Renal cortical epithelial cell (primary cell): ENCODE results near the gene TMEM266. TPM values are rescaled to one million over a fixed set of nuclear protein-coding genes. Genes with fewer than 3 reads are reported as not detected.

ENCODE experiments used
- DNase-seq: peaks from one replicate; pipeline ENCODE4 v3.0.0-alpha.2; 2011; ENCODE audit warnings: low read depth
- total RNA-seq: library from RNA; depleted of rRNA; stranded (reverse); fragments of >200 nt; gene quantifications from 2 replicates; pipeline ENCODE4 v1.2.3, GENCODE V29; 2014

TMEM266 gene
- total RNA-seq, 1 donor from 2014 or later: not detected

GRCh38 chr15:76204109-76204845 is 144.5 kb downstream of the TMEM266 start:
- DNase-seq: no peak

- no peak for DNase-seq
These were observed 145.2 kb downstream of the TMEM266 start for GRCh38 chr15:76204916-76205460.

GRCh38 chr15:76206325-76206976 is 146.7 kb downstream of the TMEM266 start:
- peak; percentile 82 for DNase-seq

DNA sequence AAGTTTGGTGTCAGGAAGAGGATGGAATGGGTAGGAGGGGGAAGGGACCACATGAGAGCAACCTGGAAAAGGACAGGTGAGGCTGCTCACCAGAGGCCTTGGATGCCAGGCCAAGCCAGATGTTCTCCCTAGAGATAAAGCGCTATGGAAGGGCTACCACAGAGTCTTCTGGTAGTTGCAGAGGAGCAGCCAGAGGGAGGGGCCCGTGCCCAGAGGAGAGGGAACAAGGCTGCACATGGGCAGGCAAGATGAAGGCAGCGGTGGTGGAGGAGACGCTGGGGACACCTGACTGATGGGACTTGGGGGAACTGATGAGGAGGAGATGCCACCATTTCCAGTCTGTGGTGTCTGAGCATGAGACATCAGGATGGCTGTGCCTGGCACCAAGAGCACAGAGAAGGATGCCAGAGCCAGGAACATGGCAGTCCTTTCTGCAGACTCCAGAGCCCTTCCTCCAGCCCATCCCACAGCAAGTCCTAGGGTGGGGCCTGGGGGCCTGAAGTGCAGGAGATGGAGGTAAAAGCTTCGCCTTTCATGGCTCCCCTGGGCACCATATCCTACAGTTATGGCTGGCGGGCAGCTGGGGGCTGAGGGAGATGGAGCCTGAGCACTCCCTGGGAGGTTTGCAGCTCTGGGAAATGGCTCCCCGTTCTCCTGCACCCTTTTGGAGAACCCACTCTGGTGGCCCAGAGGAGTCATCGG is 148.4 kb downstream of the TMEM266 start:
- no peak for DNase-seq

GRCh38 chr15:76208786-76209424 is 149.1 kb downstream of the TMEM266 start:
- DNase-seq: peak; percentile 20

DNA sequence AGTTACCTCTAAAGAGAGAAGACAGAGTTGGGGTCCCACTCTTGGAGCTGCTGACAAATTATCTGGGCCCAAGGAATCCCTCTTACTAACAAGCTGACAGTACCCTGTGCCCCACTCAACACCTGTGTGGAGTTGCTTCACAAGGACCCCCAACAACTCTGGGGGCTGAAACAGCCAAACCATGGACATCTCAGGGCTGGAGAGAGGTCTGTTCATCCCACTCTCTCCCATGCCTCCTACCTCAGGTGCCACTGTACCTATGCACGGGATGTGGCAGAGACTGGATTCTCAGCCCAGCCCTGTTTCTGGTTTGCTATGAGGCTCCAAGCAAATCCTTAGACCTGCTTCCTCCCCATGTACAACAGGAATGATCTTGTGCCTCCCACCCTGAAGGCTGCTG is 149.7 kb downstream of the TMEM266 start:
- DNase-seq: no peak

- no peak for DNase-seq
These were observed 150.2 kb downstream of the TMEM266 start for GRCh38 chr15:76209942-76210341.

DNA sequence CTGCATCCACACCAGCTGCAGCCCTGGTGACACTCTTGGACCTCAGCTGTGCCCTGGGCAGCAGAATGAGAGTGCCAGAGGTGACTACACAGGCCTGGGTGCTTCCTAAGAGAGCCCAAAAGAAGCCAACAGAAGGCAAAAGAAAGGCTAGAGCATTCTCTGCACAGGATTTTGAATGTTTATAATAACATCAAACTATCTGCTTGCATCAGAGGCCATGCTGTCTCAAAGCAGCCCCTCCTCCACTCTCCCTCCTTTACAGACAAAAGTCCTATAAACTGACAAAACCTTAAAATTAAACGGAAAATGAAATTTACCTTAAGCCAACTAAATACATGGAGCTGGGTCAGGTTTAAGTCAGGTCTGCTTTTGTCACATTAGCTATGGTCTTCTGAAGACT is 155.8 kb downstream of the TMEM266 start:
- no peak for DNase-seq

GRCh38 chr15:76217029-76217881 is 157.5 kb downstream of the TMEM266 start:
- peak; percentile 87 for DNase-seq

GRCh38 chr15:76217882-76218217 is 158.1 kb downstream of the TMEM266 start:
- no peak for DNase-seq

DNA sequence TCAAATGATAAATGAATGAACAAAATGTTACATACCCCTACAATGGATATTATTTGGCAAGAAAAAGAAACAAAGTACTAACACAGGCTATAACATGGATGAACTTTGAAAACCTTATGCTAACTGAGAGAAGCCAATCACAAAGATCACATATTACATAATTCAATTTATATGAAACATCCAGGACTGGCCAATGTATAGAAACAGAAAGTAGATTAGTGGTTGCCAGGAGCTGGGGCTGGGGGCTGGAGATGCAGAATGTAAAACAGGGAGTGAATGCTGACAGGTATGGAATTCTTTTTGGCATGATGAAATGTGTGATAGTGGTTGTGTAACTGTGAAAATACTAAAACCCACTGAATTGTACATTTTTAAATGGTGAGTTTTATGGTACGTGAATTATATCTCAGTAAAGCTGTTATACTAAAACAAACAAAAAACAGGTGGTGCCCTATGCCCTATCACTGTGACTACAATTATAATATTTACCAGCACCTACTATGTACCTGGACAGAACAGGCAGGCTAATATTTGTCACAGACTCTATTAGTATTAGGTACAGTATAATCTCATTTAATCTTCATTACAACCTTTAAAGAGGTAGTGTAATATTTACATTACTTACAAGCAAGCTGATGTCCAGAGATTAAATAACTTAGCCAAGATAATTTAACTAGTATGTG is 161.4 kb downstream of the TMEM266 start:
- DNase-seq: no peak

DNA sequence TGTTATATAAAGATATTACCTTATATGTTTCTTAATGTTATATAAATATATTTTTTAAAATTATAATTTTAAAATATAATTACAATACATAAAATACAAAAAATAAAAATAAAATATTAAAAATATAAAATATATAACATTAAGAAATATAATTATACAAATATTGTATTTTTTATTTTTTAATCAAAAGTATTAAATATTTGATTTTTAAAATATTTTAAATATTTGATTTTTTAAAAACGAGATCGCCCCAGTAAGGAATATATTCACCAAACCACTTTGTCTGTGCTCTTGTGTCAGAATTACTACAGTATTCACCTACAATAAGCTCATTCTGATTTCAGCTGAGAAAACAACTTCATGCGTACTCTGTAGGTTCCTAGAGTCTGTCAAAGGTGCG is 162.4 kb downstream of the TMEM266 start:
- DNase-seq: no peak

GRCh38 chr15:76223521-76223920 is 163.7 kb downstream of the TMEM266 start:
- DNase-seq: no peak

GRCh38 chr15:76229266-76229665 is 169.5 kb downstream of the TMEM266 start:
- no peak for DNase-seq

DNA sequence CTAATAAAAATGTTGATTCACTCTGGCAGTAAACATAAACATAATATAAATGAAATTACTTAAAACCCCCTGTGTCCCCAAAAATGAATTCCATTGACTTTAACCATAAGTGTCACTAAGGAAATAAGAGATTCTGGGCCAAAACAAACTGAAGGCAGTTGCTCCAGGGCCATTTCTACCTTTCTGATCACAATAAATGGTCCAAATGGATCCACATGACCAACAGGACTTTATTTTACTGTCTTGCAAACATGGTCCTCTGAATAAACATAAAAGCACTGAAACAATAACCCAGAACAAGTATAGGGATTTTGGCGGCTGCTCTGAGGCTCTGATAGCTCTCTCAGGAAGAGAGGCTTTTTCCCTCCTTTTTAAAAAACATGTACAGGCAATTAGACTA is 174.1 kb downstream of the TMEM266 start:
- no peak for DNase-seq

- DNase-seq: no peak
These were observed 174.6 kb downstream of the TMEM266 start for GRCh38 chr15:76234337-76234889.

DNA sequence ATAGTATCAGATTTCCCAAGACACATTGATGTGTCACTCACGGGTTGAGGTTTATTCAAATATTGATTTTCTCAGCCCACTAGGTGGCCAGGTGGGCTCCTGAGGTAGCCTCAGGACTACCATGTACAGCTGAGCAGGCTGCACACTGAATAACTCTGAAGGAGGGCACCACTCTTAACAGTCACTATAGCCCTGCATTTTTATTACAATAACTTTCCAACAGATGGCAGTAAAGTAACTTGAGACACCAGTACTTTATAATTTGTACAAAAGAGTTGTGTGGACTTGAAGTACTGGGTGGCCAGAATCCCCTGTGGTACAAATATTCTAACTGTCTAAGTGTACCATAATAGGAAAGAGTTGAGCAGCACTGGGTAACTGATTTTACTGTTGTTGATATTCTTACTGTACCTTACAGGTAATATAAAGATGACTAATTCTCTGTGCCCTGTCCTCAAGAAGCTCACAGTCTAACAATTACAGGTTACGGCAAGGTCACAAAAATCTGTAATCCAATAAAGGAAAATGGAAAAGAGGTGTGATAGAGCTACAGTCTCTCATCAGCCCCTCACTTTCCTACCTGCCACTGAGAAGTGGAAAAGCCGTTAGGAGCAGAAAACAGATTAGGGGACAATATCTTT is 175.5 kb downstream of the TMEM266 start:
- peak; percentile 65 for DNase-seq

- no peak for DNase-seq
These were observed 176.6 kb downstream of the TMEM266 start for GRCh38 chr15:76236350-76236749.

DNA sequence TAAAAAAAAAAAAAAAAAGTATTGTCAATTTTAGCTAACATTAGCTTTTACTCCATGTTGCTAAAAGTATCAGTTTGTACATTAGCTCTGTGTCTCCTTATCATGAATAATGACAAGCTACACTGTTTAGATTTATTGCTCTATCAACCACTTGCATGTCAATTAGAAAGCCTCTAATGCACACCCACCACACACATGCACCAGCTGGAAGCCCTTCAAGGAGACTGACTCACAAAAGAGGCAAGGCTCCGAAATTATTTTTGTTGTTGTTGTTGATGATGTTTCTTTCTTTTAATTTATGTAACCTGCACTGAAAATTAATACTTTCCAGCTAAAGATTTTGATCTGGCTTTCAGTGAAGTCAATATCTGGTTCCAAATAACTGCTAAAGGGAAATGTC is 180.0 kb downstream of the TMEM266 start:
- no peak for DNase-seq

DNA sequence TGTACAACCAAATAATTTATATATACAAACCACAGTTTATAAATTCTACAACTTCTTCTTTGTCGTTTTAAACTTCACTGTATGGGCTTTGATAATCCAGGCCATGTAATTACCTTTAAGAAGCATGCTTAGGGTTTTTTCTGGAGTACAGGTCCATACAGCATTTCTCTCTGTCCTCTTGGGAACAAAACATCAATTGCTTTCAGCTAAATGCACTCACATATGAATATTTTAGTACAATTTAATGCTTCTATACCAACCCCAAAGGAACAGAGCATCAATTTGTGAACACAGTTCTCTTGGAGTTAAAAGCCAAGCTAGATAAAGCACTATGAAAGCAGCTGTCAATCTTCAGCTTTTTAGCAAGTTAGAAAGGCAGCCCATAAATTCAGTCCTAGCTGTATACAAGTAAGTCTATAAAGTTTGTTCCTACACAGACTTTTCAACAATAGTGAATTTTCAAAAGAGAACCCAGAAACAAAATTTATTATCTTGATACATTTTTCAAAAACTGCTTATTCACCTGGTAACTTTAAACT is 185.4 kb downstream of the TMEM266 start:
- DNase-seq: no peak
